Stimulated activated CD4-positive, alpha-beta T cell treated with anti-CD3 and anti-CD28 coated beads, Interleukin-15, amount 100 ng/mL, for 1 hour (primary cell): ENCODE measurements around the gene DCTN1.
"Not testable (repeated sequence)": the region's sequence is repeated elsewhere in the genome, so short reads cannot be mapped to it uniquely, and the experiment has no call there.

ENCODE experiments used
- DNase-seq, 2 donors: peaks; one replicate each; pipeline ENCODE4 v3.0.0-alpha.2; 2020; ENCODE audit warnings: low read depth in 1 of 2, low spot score in 1 of 2

The DCTN1 gene

GRCh38 chr2:74379851-74380789 lies at the start of gene DCTN1:
TSS of gene DCTN1 (minus strand) at chr2:74380311. CDS start at chr2:74380037, 274 bp downstream.
- DNase-seq: no peak

GRCh38 chr2:74428675-74429074 lies 48.6 kb upstream of the DCTN1 start:
- DNase-seq: no peak

- no peak for DNase-seq
Measured at GRCh38 chr2:74427551-74427950, 47.4 kb upstream of the DCTN1 start.

- DNase-seq: no peak
Measured at GRCh38 chr2:74426181-74426758, 46.2 kb upstream of the DCTN1 start.

GRCh38 chr2:74425523-74425922 lies 45.4 kb upstream of the DCTN1 start:
- DNase-seq: no peak

GRCh38 chr2:74424995-74425406 lies 44.9 kb upstream of the DCTN1 start:
- no peak for DNase-seq

GRCh38 chr2:74424139-74424992 lies 44.3 kb upstream of the DCTN1 start:
- no peak for DNase-seq

- DNase-seq: no peak
Measured at GRCh38 chr2:74423231-74424095, 43.4 kb upstream of the DCTN1 start.

GRCh38 chr2:74421221-74421870 lies 41.2 kb upstream of the DCTN1 start, which contains the start of the genes C2orf81 and WDR54:
TSS of gene C2orf81 (minus strand) at chr2:74421619. CDS start at chr2:74421560, 59 bp downstream.
TSS of gene WDR54 (plus strand) at chr2:74421730. CDS start at chr2:74422154, 424 bp downstream.
- DNase-seq: peak; percentile 89 to 91

GRCh38 chr2:74420443-74421103 lies 40.5 kb upstream of the DCTN1 start:
- not testable (repeated sequence) for DNase-seq

GRCh38 chr2:74420006-74420405 lies 39.9 kb upstream of the DCTN1 start:
- DNase-seq: no peak

- DNase-seq: no peak
Measured at GRCh38 chr2:74419345-74419744, 39.2 kb upstream of the DCTN1 start.

GRCh38 chr2:74418312-74418711 lies 38.2 kb upstream of the DCTN1 start:
- DNase-seq: no peak

- DNase-seq: no peak
Measured at GRCh38 chr2:74417763-74418162, 37.7 kb upstream of the DCTN1 start.

- no peak for DNase-seq
Measured at GRCh38 chr2:74417197-74417596, 37.1 kb upstream of the DCTN1 start.

- no peak for DNase-seq
Measured at GRCh38 chr2:74416778-74417177, 36.7 kb upstream of the DCTN1 start.

- no peak for DNase-seq
Measured at GRCh38 chr2:74415762-74416395, 35.8 kb upstream of the DCTN1 start.

- DNase-seq: no peak
Measured at GRCh38 chr2:74414881-74415761, 35.0 kb upstream of the DCTN1 start.
